Stimulated activated CD8-positive, alpha-beta memory T cell treated with anti-CD3 and anti-CD28 coated beads, Interleukin-2, amount 100 ng/mL, for 48 hours (primary cell): ENCODE measurements around the gene RNU1-3.
"Not testable (repeated sequence)": the region's sequence is repeated elsewhere in the genome, so short reads cannot be mapped to it uniquely, and the experiment has no call there.

Source experiments
- DNase-seq, 2 donors: peaks; one replicate each; pipeline ENCODE4 v3.0.0-alpha.2; 2020; ENCODE audit warnings: low read depth in 2 of 2

RNU1-3 gene

DNA sequence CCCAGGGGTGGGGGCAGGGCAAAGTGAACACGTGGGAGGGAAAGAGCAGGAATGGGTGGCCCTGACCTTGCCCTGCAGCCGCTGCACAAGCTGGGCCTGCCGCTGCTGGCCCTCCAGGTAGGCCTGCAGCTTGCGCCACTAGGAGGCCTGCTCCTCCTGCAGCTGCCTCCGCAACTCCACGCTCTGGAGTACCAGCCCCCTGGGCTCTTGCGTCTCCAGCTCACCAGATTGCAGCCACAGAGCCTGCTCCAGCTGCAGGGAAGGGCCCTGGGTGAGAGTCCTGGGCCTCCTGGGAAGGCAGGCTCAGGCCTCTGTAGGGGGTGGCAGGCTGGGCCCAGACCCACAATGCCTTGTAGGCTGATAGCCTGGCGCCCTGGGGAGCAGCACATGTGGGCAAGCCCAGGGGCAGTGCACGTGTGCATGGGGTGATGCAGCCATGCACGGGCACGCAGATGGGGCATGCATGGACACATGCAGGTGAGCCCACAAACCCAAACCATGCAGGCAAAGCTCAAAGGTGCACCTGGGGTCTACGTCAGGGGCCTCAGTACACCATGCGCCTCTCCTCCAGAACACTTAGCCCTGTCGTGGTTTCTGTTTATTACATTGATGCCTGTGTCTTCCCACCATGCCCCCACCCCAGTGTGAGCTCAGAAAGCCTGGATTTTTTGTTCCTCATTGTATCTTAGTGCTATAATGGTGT lies 9.6 kb downstream of the RNU1-3 start:
- not testable (repeated sequence) for DNase-seq

DNA sequence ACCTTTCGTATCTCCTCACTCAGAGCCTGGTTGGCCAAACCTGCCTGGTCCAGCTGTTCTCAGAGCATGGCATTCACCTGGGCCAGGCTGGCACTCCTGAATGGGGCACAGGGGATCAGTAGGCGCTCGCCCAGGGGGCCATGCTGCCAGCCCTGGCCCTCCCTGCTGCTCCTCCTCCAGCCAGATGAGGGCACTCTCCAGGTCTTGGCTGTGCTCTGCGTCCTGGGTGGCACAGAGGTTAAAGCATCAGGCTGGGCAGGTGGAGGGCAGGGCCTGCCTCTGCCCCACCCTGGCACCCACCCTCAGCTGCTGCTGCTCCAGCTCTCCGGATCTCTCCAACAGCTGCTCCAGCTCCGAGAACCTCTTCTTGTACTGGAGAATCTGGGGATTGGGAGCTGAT lies 10.2 kb downstream of the RNU1-3 start:
- not testable (repeated sequence) for DNase-seq

DNA sequence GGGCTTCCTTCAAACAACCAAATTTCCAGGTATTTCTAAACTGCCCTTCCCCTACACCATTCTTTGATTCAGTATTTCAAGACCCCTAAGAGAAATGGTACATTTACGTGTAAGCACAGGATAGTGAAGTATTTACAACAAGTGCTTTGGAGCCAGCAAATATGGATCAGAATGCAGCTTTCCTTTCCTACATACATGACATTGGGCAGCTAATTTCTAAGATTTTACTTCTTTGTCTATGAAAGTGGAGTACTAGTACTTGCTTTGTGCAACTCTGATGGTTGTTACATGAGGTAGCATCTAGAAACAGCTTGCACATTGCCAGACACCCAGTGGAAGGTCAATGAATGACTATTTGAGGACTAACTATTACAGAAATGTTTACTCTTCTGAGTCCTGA lies 15.2 kb downstream of the RNU1-3 start:
- DNase-seq, result not testable (repeated sequence)

- DNase-seq, result not testable (repeated sequence)
These were observed 16.8 kb downstream of the RNU1-3 start for GRCh38 chr1:16649960-16650359.

GRCh38 chr1:16649390-16649789 lies 17.4 kb downstream of the RNU1-3 start:
- not testable (repeated sequence) for DNase-seq

DNA sequence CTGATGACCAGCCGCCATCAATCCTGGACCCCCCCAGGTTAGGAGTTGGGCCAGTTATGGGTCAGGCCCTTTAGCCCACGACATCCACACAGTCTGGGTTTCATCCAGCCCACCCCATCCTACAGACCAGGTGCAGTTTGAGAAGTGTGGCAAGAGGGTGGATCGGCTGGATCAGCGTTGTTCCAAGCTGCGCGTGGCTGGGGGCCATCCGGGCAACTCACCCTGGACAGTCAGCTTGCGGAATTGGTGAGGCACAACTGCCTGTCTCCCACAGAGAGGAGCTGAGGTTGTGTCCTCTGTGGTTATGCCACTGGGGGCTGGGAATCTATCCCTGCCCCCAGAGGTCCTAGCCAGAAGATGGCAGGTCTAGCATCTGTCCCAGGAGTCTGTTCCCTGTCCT lies 18.0 kb downstream of the RNU1-3 start:
- not testable (repeated sequence) for DNase-seq

- DNase-seq, result not testable (repeated sequence)
These were observed 18.5 kb downstream of the RNU1-3 start for GRCh38 chr1:16648250-16648649.

- not testable (repeated sequence) for DNase-seq
These were observed 19.3 kb downstream of the RNU1-3 start for GRCh38 chr1:16647179-16648176.

GRCh38 chr1:16646716-16647115 lies 20.0 kb downstream of the RNU1-3 start:
- DNase-seq, result not testable (repeated sequence)

GRCh38 chr1:16646061-16646664 lies 20.6 kb downstream of the RNU1-3 start:
- DNase-seq, result not testable (repeated sequence)

DNA sequence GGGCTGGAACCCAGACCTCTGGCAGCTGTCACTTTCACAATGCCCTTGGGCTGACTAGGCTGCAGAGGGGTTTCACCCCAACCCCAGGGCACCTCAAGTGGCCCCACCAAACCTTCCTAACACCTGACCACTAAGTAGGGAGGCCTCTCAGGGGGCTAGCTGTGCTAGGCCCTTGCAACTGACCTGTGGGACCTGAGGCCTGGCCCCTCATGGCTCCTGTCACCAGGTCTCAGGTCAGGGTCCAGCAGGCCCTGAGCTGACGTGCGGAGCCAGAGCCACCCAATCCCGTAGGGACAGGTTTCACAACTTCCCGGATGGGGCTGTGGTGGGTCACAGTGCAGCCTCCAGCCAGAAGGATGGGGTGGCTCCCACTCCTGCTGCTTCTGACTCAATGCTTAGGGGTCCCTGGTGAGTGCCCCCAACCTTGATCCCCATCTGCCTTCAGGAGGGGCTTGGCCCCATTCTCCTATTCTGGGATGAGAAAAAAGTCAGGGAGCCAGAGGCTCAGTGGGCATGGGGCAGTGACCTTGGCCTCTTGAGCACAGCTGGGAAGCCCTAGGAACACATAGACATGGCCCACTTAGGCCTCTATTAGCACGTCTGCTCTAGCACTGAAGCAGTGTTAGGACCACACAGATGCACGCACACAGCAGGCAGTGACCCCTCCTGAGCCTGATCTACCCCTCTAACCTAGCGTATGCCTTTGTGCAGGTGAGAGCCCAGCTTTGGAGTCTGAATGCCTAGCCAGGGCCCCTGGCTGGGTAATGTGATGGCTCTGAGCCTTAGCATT lies 21.3 kb downstream of the RNU1-3 start:
- not testable (repeated sequence) for DNase-seq

- DNase-seq, result peak; percentile 100
These were observed 22.1 kb downstream of the RNU1-3 start for GRCh38 chr1:16644482-16645270.

DNA sequence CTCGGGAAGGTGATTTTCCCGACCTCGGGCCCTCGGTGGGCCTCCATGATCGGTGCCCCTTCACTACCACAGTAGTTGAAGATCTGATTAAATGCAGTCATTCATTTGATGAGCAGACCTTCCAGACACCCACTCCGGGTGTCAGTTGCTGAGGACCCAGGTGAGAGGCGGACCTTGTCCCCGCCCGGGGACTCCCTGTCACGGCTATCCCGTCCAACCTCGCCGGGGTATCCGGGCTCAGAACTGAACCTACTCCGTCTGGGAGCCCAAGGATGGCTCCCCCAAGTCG lies 22.6 kb downstream of the RNU1-3 start:
- no peak for DNase-seq

DNA sequence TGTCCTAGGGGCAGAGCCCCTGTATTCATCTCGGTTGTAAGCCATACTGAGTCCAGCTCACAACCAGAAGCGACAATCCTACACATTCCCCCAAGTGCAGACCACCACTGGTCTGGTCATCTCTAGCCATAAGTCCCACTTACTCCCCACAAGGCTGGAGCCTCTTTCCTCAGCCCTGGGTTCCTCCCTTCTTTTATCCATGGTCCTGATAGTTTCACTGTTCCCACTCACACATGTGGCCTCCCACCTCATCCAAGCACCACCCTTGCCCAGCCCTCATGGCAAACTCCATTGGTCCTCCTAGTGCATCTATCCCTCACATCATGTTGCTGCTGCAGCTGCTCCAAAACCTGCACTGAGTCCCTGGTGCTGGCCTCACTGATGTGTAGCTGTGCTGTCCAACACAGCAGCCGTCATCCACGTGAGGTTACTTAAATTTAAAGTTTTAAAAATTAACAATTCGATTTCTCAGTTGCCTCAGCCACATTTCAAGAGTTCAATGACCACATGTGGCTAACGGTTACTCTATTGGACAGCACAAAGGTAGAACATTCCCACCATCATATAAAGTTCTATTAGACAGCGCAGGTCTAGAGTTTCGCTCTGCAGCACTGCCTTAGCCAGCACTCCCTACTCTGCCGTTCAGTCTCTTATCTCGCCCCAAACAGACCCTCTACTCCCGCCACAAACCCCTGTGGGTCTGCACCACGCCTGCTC lies 23.1 kb downstream of the RNU1-3 start:
- not testable (repeated sequence) for DNase-seq

GRCh38 chr1:16643001-16643411 lies 23.7 kb downstream of the RNU1-3 start:
- DNase-seq, result not testable (repeated sequence)

DNA sequence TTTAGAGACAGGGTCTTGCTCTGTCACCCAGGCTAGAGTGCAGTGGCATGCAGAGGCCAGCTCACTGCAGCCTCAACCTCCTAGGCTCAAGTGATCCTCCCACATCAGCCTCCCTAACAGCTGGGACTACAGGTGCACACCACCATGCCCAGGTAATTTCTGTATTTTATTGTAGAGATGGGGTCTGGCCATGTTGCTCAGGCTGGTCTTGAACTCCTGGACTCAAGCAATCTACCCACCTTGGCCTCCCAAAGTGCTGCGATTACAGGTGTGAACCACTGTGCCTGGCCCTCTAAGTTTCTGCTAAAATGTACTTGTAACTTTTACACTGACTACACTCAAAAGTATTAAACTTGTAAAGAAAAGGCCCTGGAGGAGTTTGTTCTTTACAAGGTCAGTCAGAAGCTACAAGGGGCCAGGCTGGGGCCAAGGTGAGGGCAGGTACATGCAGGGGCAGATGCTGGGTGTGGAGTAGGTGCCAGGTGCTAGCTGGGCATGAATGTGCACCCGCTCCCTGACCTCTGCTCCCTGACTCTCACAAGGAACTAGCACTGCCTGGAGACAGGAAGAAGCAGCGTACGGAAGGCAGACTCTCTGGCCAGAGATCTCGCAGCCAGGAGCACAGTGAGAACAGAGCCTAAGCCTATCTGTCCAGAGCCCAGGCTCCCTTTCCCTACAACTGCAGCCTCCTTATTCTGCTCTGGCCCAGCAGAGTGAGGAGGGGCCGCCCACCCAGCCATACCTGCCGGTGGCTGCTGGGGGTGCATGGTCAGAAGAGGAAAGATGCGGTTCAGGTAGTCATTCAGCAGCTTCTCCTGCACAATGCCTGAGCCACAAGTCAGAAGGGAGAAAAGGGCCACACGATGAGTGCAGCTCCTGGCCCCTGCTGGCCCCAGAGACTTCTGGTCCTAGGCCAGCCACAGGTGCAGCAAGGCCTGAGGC lies 24.5 kb downstream of the RNU1-3 start:
- DNase-seq, result not testable (repeated sequence)

GRCh38 chr1:16641159-16641975 lies 25.4 kb downstream of the RNU1-3 start:
- not testable (repeated sequence) for DNase-seq
